Measurements from ENCODE around the gene PBRM1. TPM values are rescaled to one million over a fixed set of nuclear protein-coding genes. Genes with fewer than 3 reads are reported as not detected.

Gene PBRM1
- total and polyA plus RNA-seq, 2 experiments from 2014 or later, result 57.5 to 72.5 TPM

DNA sequence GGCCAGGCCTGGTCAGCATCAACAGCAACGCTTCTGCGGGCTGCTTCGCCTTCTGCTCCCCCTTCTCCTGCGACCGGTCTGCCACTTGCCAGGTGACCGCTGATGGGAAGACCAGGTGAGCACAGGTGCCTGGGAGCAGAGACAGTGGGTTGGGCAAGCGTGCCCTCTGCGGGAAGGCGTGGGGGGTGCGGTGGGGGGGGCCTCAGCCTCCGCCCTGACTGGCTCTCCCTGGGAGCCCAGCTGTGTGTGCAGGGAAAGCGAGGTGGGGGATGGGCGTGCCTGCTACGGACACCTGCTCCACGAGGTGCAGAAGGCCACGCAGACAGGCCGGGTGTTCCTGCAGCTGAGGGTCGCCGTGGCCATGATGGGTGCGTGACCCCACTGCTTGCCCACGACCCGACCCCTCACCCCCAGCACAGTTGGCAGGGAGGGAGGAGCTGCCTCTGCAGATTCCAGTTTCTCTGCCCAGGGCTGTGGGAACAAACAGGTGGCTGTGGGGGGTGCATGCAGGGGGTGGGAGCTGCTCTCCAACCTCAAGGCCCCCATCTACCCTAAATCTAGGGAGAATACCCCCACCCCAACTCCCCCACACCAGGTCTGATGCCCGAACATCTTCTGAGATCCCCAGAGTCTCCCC is 181.8 kb downstream of the PBRM1 start:
- Histone ChIP-seq H2AFZ (no peak overlapping the region), H3K36me3 (ENCODE audit: insufficient read depth) (no peaks in the 10 kb centered on the region), H3K4me2 (no peak overlapping the region), H4K20me1 (replicated peaks; ENCODE audit: insufficient read depth) (no peaks in the 10 kb centered on the region), H3K4me3 (no peak overlapping the region), H3K4me1 (ENCODE audit: insufficient read depth) (no peaks in the 10 kb centered on the region), H3K79me2 (replicated peaks; ENCODE audit: insufficient read depth) (no peaks in the 10 kb centered on the region), H3K9me2 (ENCODE audit: insufficient read depth) (no peaks in the 10 kb centered on the region), H3K27ac (ENCODE audit: low read depth) (no peak overlapping the region), H3K27me3 (ENCODE audit: insufficient read depth) (no peaks in the 10 kb centered on the region), H3F3A (replicated peaks; ENCODE audit: low read depth) (no peaks in the 10 kb centered on the region)
- H3K9me3 Mint-ChIP-seq, result no peaks in the 10 kb centered on the region
- peaks cover 6% of the 10 kb centered on the region; the same call in 1 of the 3 replicates for H3K4me1 Mint-ChIP-seq
- no peak overlapping the region for H3K27ac Mint-ChIP-seq
- no peak overlapping the region for H3K4me3 Mint-ChIP-seq
- TF ChIP-seq EZH2phosphoT487 (IDR thresholded peaks at IDR 0.05; ENCODE audit: unreplicated experiment), result no peak
- TF ChIP-seq STAT1 (IDR thresholded peaks at IDR 0.05; ENCODE audit: unreplicated experiment), result no peak
- no peak for TF ChIP-seq POLR2AphosphoS5 (IDR thresholded peaks at IDR 0.05; ENCODE audit: low read depth)
- TF ChIP-seq, protein P1, sequence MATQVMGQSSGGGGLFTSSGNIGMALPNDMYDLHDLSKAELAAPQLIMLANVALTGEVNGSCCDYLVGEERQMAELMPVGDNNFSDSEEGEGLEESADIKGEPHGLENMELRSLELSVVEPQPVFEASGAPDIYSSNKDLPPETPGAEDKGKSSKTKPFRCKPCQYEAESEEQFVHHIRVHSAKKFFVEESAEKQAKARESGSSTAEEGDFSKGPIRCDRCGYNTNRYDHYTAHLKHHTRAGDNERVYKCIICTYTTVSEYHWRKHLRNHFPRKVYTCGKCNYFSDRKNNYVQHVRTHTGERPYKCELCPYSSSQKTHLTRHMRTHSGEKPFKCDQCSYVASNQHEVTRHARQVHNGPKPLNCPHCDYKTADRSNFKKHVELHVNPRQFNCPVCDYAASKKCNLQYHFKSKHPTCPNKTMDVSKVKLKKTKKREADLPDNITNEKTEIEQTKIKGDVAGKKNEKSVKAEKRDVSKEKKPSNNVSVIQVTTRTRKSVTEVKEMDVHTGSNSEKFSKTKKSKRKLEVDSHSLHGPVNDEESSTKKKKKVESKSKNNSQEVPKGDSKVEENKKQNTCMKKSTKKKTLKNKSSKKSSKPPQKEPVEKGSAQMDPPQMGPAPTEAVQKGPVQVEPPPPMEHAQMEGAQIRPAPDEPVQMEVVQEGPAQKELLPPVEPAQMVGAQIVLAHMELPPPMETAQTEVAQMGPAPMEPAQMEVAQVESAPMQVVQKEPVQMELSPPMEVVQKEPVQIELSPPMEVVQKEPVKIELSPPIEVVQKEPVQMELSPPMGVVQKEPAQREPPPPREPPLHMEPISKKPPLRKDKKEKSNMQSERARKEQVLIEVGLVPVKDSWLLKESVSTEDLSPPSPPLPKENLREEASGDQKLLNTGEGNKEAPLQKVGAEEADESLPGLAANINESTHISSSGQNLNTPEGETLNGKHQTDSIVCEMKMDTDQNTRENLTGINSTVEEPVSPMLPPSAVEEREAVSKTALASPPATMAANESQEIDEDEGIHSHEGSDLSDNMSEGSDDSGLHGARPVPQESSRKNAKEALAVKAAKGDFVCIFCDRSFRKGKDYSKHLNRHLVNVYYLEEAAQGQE (IDR thresholded peaks at IDR 0.05; ENCODE audit: unreplicated experiment), result no peak
- TF ChIP-seq, protein P2, sequence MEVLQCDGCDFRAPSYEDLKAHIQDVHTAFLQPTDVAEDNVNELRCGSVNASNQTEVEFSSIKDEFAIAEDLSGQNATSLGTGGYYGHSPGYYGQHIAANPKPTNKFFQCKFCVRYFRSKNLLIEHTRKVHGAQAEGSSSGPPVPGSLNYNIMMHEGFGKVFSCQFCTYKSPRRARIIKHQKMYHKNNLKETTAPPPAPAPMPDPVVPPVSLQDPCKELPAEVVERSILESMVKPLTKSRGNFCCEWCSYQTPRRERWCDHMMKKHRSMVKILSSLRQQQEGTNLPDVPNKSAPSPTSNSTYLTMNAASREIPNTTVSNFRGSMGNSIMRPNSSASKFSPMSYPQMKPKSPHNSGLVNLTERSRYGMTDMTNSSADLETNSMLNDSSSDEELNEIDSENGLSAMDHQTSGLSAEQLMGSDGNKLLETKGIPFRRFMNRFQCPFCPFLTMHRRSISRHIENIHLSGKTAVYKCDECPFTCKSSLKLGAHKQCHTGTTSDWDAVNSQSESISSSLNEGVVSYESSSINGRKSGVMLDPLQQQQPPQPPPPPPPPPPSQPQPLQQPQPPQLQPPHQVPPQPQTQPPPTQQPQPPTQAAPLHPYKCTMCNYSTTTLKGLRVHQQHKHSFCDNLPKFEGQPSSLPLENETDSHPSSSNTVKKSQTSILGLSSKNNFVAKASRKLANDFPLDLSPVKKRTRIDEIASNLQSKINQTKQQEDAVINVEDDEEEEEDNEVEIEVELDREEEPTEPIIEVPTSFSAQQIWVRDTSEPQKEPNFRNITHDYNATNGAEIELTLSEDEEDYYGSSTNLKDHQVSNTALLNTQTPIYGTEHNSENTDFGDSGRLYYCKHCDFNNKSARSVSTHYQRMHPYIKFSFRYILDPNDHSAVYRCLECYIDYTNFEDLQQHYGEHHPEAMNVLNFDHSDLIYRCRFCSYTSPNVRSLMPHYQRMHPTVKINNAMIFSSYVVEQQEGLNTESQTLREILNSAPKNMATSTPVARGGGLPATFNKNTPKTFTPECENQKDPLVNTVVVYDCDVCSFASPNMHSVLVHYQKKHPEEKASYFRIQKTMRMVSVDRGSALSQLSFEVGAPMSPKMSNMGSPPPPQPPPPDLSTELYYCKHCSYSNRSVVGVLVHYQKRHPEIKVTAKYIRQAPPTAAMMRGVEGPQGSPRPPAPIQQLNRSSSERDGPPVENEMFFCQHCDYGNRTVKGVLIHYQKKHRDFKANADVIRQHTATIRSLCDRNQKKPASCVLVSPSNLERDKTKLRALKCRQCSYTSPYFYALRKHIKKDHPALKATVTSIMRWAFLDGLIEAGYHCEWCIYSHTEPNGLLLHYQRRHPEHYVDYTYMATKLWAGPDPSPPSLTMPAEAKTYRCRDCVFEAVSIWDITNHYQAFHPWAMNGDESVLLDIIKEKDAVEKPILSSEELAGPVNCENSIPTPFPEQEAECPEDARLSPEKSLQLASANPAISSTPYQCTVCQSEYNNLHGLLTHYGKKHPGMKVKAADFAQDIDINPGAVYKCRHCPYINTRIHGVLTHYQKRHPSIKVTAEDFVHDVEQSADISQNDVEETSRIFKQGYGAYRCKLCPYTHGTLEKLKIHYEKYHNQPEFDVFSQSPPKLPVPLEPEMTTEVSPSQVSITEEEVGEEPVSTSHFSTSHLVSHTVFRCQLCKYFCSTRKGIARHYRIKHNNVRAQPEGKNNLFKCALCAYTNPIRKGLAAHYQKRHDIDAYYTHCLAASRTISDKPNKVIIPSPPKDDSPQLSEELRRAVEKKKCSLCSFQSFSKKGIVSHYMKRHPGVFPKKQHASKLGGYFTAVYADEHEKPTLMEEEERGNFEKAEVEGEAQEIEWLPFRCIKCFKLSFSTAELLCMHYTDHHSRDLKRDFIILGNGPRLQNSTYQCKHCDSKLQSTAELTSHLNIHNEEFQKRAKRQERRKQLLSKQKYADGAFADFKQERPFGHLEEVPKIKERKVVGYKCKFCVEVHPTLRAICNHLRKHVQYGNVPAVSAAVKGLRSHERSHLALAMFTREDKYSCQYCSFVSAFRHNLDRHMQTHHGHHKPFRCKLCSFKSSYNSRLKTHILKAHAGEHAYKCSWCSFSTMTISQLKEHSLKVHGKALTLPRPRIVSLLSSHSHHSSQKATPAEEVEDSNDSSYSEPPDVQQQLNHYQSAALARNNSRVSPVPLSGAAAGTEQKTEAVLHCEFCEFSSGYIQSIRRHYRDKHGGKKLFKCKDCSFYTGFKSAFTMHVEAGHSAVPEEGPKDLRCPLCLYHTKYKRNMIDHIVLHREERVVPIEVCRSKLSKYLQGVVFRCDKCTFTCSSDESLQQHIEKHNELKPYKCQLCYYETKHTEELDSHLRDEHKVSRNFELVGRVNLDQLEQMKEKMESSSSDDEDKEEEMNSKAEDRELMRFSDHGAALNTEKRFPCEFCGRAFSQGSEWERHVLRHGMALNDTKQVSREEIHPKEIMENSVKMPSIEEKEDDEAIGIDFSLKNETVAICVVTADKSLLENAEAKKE (CRISPR knock-in tag; IDR thresholded peaks at IDR 0.05), result no peak
- TF ChIP-seq JUNB (IDR thresholded peaks at IDR 0.05; ENCODE audit: unreplicated experiment), result no peak
- TF ChIP-seq, protein P3, sequence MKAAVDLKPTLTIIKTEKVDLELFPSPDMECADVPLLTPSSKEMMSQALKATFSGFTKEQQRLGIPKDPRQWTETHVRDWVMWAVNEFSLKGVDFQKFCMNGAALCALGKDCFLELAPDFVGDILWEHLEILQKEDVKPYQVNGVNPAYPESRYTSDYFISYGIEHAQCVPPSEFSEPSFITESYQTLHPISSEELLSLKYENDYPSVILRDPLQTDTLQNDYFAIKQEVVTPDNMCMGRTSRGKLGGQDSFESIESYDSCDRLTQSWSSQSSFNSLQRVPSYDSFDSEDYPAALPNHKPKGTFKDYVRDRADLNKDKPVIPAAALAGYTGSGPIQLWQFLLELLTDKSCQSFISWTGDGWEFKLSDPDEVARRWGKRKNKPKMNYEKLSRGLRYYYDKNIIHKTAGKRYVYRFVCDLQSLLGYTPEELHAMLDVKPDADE (IDR thresholded peaks at IDR 0.05), result no peak
- no peak for DNase-seq (ENCODE audit: low spot score)
- no peaks in the 10 kb centered on the region for H3K36me3 Mint-ChIP-seq (ENCODE audit: low read depth)
- H3K27me3 Mint-ChIP-seq (ENCODE audit: insufficient read depth, low read depth, poor library complexity), result peaks cover 3% of the 10 kb centered on the region
- ATAC-seq, result peak; percentile 16

Data from GM23338 (cell line).